ENCODE results near the gene ZNF471.

Gene ZNF471

GRCh38 chr19:56507446-56508289 lies at the start of gene ZNF471:
TSS of gene ZNF471 (plus strand) at chr19:56507855. CDS start at chr19:56511572, 3,717 bp downstream.
- H3K27me3 Mint-ChIP-seq (ENCODE audit: low read depth): no peaks in the 10 kb centered on the region
- peaks cover 25% of the 10 kb centered on the region for H3K9me3 Mint-ChIP-seq
- peaks cover 5% of the 10 kb centered on the region for H3K36me3 Mint-ChIP-seq (ENCODE audit: low read depth)
- no peaks in the 10 kb centered on the region for H3K4me1 Mint-ChIP-seq (ENCODE audit: low read depth)
- DNase-seq (ENCODE audit: low spot score): peak; percentile 44
- H3K4me3 Mint-ChIP-seq: no peak within 1 kb of the TSS
- H3K27ac Mint-ChIP-seq: peak within 1 kb of the TSS; percentile 73

- Mint-ChIP-seq H3K4me1 (ENCODE audit: low read depth) (no peaks in the 10 kb centered on the region), H3K9me3 (peaks cover 74% of the 10 kb centered on the region), H3K27ac (no peak overlapping the region), H3K27me3 (ENCODE audit: low read depth) (no peaks in the 10 kb centered on the region), H3K4me3 (no peak overlapping the region), H3K36me3 (ENCODE audit: low read depth) (peaks cover 3% of the 10 kb centered on the region)
- no peak for DNase-seq (ENCODE audit: low spot score)
Measured at GRCh38 chr19:56474308-56474707, 33.3 kb upstream of the ZNF471 start.

GRCh38 chr19:56476093-56476492 lies 31.6 kb upstream of the ZNF471 start:
- H3K36me3 Mint-ChIP-seq (ENCODE audit: low read depth): peaks cover 3% of the 10 kb centered on the region
- H3K27ac Mint-ChIP-seq: no peak overlapping the region
- no peaks in the 10 kb centered on the region for H3K4me1 Mint-ChIP-seq (ENCODE audit: low read depth)
- no peak overlapping the region for H3K4me3 Mint-ChIP-seq
- no peak for DNase-seq (ENCODE audit: low spot score)
- peaks cover 77% of the 10 kb centered on the region for H3K9me3 Mint-ChIP-seq
- H3K27me3 Mint-ChIP-seq (ENCODE audit: low read depth): no peaks in the 10 kb centered on the region

- Mint-ChIP-seq H3K4me3 (peak within 1 kb of the TSS; percentile 78), H3K36me3 (ENCODE audit: low read depth) (peaks cover 3% of the 10 kb centered on the region), H3K27ac (peak within 1 kb of the TSS; percentile 71), H3K9me3 (peaks cover 75% of the 10 kb centered on the region), H3K27me3 (ENCODE audit: low read depth) (no peaks in the 10 kb centered on the region), H3K4me1 (ENCODE audit: low read depth) (no peaks in the 10 kb centered on the region)
- no peak for DNase-seq (ENCODE audit: low spot score)
Measured at GRCh38 chr19:56476651-56477428, 30.8 kb upstream of the ZNF471 start, which contains the start of gene ZNF667. TSS of gene ZNF667 (minus strand) at chr19:56477345. CDS start at chr19:56462370, 14,975 bp downstream.

GRCh38 chr19:56477429-56478338 lies 30.0 kb upstream of the ZNF471 start:
- Mint-ChIP-seq H3K27me3 (ENCODE audit: low read depth) (no peaks in the 10 kb centered on the region), H3K27ac (peak overlapping the region; percentile 55), H3K4me1 (ENCODE audit: low read depth) (no peaks in the 10 kb centered on the region), H3K9me3 (peaks cover 74% of the 10 kb centered on the region), H3K36me3 (ENCODE audit: low read depth) (peaks cover 3% of the 10 kb centered on the region), H3K4me3 (peak overlapping the region; percentile 78)
- DNase-seq (ENCODE audit: low spot score): peak; percentile 6

- Mint-ChIP-seq H3K27ac (no peak overlapping the region), H3K36me3 (ENCODE audit: low read depth) (no peaks in the 10 kb centered on the region), H3K27me3 (ENCODE audit: low read depth) (no peaks in the 10 kb centered on the region), H3K9me3 (peaks cover 75% of the 10 kb centered on the region), H3K4me3 (no peak overlapping the region), H3K4me1 (ENCODE audit: low read depth) (no peaks in the 10 kb centered on the region)
- no peak for DNase-seq (ENCODE audit: low spot score)
Measured at GRCh38 chr19:56491399-56491798, 16.3 kb upstream of the ZNF471 start.

DNA sequence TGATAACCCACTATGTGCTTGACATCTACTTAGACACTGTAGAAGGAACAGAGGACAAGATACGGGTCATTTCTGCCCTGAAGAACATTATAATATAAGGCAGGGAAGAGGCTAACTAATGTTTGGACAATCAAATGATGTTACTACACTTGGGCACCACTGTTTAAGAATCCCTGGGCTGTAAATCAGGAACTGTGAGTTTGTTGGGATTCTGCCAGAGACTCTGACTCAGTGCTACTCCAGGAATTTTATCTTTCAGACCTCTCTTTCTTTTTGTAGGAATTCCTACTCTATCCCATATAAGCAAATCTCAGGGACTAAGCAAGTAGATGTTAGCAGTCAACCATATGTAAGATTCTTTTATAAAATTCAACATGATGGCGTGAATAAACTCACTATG lies 3.1 kb upstream of the ZNF471 start:
- no peaks in the 10 kb centered on the region for H3K27me3 Mint-ChIP-seq (ENCODE audit: low read depth)
- no peak overlapping the region for H3K27ac Mint-ChIP-seq
- no peaks in the 10 kb centered on the region for H3K4me1 Mint-ChIP-seq (ENCODE audit: low read depth)
- H3K36me3 Mint-ChIP-seq (ENCODE audit: low read depth): peaks cover 5% of the 10 kb centered on the region
- DNase-seq (ENCODE audit: low spot score): no peak
- peaks cover 44% of the 10 kb centered on the region for H3K9me3 Mint-ChIP-seq
- H3K4me3 Mint-ChIP-seq: no peak overlapping the region

DNA sequence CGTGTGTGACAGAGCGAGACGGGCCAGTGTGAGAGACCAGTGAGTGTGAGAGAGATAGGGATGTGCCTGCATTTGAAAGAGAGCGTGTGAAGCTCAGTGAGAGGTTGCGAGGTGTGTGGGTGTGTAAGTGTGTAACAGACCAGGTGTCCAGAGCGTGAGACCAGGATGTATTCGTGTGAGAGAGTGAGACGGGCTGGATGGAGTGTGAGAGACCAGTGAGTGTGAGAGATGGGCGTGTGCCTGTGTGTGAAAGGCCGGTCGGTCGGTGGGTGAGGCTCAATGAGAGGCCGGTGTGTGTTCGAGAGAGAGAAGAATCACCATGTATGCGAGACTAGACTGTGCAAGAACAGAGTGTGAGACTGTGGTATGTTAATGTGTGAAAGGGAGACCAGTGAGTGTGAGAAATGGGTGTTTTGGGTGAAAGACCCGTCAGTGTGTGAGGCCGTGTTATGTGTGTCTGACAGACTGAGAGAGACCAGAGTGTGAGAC lies 679 bp downstream of the ZNF471 start:
- Mint-ChIP-seq H3K4me3 (no peak overlapping the region), H3K36me3 (ENCODE audit: low read depth) (peaks cover 2% of the 10 kb centered on the region), H3K9me3 (peaks cover 25% of the 10 kb centered on the region), H3K27me3 (ENCODE audit: low read depth) (no peaks in the 10 kb centered on the region), H3K27ac (no peak overlapping the region), H3K4me1 (ENCODE audit: low read depth) (no peaks in the 10 kb centered on the region)
- DNase-seq (ENCODE audit: low spot score): no peak

- Mint-ChIP-seq H3K27ac (no peak overlapping the region), H3K4me3 (no peak overlapping the region), H3K27me3 (ENCODE audit: low read depth) (no peaks in the 10 kb centered on the region), H3K4me1 (ENCODE audit: low read depth) (no peaks in the 10 kb centered on the region), H3K36me3 (ENCODE audit: low read depth) (peaks cover 4% of the 10 kb centered on the region), H3K9me3 (peaks cover 75% of the 10 kb centered on the region)
- DNase-seq (ENCODE audit: low spot score): no peak
Measured at GRCh38 chr19:56525214-56525860, 17.7 kb downstream of the ZNF471 start.

GRCh38 chr19:56537442-56537841 lies 29.8 kb downstream of the ZNF471 start:
- H3K4me3 Mint-ChIP-seq: peak overlapping the region; percentile 82
- peak overlapping the region; percentile 92 for H3K27ac Mint-ChIP-seq
- H3K4me1 Mint-ChIP-seq (ENCODE audit: low read depth): peaks cover 4% of the 10 kb centered on the region
- no peaks in the 10 kb centered on the region for H3K27me3 Mint-ChIP-seq (ENCODE audit: low read depth)
- peaks cover 26% of the 10 kb centered on the region for H3K36me3 Mint-ChIP-seq (ENCODE audit: low read depth)
- no peak for DNase-seq (ENCODE audit: low spot score)
- H3K9me3 Mint-ChIP-seq: peaks cover 73% of the 10 kb centered on the region

DNA sequence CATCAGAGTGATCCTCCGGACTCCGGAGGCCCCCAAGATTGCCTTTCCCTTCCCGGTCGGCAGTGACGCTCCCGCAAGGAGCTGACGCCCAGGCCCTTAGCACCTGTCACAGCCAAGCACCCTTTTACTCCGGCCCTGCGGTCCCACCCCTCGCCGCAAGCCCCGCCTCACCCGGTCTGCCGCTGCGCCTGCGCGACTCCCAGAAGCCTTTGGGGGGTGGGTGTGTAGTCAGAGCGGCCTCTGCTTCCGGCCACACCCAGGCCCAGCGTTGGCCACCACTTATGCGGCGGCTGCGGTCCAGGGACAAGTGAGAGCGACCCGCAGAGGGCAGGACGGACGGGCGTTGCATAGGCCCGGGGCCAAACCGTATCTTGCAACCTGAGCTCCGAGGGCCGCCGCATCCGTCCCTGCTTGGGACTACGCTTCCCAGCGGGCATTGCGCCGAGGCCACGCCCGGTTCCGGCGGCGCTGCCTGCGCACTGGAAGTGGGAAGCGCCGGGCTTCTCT lies 30.7 kb downstream of the ZNF471 start:
- peaks cover 68% of the 10 kb centered on the region for H3K9me3 Mint-ChIP-seq
- no peaks in the 10 kb centered on the region for H3K27me3 Mint-ChIP-seq (ENCODE audit: low read depth)
- peak; percentile 80 for DNase-seq (ENCODE audit: low spot score)
- H3K27ac Mint-ChIP-seq: peak overlapping the region; percentile 92
- H3K36me3 Mint-ChIP-seq (ENCODE audit: low read depth): peaks cover 28% of the 10 kb centered on the region
- peak overlapping the region; percentile 82 for H3K4me3 Mint-ChIP-seq
- H3K4me1 Mint-ChIP-seq (ENCODE audit: low read depth): peaks cover 4% of the 10 kb centered on the region

DNA sequence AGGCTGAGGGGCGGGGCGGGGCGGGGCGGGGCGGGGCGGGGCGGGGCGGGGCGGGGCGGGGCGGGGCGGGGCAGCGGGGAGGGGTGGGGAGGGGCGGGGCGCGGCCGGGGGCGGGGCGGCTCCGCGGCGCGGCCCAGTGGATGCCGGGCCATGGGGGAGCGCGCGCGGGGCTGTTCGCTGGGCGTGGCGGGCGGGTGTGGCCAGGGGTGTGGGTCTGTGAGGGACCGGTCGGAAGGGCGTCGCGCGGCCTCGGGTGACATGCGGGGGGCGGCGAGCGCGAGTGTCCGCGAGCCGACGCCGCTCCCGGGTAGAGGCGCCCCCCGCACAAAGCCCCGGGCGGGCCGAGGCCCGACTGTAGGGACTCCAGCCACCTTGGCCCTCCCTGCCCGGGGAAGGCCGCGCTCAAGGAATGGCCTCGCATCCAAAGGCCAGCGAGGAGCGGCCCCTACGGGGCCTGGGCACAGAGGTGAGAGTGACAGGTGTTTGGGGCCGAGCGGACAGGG lies 31.2 kb downstream of the ZNF471 start, which contains the start of gene ZFP28:
TSS of gene ZFP28 (plus strand) at position 188 of the 503 bp plus-strand sequence. CDS start at position 259, 71 bp downstream.
- peaks cover 4% of the 10 kb centered on the region for H3K4me1 Mint-ChIP-seq (ENCODE audit: low read depth)
- no peaks in the 10 kb centered on the region for H3K27me3 Mint-ChIP-seq (ENCODE audit: low read depth)
- peaks cover 70% of the 10 kb centered on the region for H3K9me3 Mint-ChIP-seq
- H3K4me3 Mint-ChIP-seq: peak within 1 kb of the TSS; percentile 82
- peak within 1 kb of the TSS; percentile 92 for H3K27ac Mint-ChIP-seq
- peak; percentile 47 for DNase-seq (ENCODE audit: low spot score)
- H3K36me3 Mint-ChIP-seq (ENCODE audit: low read depth): peaks cover 28% of the 10 kb centered on the region
